ENCODE measurements around the gene CIDEC. TPM values are rescaled to one million over a fixed set of nuclear protein-coding genes. Genes with fewer than 3 reads are reported as not detected.

Gene CIDEC
- total and polyA plus RNA-seq, 2 of the 8 experiments (the other 6 are each of a cell fraction or from before 2014, with no cell fraction given), result not detected

DNA sequence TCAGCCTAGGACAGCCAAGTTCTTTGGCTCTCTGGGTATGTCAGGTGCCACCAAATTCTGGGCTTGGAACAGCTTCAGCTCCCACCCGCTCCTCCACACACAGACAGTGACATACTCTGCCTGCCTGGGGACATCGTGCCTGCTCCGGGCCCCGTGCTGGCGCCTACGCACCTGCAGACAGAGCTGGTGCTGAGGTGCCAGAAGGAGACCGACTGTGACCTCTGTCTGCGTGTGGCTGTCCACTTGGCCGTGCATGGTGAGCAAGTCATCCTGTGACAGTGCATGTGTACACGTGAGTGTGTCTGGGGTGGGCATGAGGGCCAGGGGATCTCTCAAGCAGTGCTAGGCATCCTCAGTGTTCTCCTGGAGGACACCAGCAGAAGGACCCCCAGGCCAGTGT is 37.8 kb upstream of the CIDEC start:
- no peak overlapping the region for H2BK12ac ChIP-seq (ENCODE audit: low read depth, low read length)
- 99% methylated on average over 10 of the region's 10 CpGs; no CpG with 5 or more reads in 1 of the 2 experiments for whole genome bisulfite sequencing, 2 experiments (ENCODE audit: extremely low coverage in 1 of 2, insufficient coverage in 1 of 2, insufficient read length in 1 of 2, insufficient replicate concordance in 2 of 2, low coverage in 1 of 2, low lambda C conversion rate in 2 of 2, missing lambda C conversion rate in 1 of 2)
- ChIA-PET CTCF (ENCODE audit: partially characterized antibody) (interaction anchor here (0.6 to 9.1 kb wide), 5 partner anchors 13 to 90 kb away, joined by 3 to 76 read pairs (median 3); partner anchors contain the start of genes CRELD1 and IL17RE), POLR2A (ENCODE audit: partially characterized antibody) (interaction anchor here (0.8 to 1.3 kb wide), 4 partner anchors 11 to 26 kb away, joined by 3 to 4 read pairs (median 4); no protein-coding TSS in a partner anchor)
- no peak overlapping the region for H3K56ac ChIP-seq (replicated peaks; ENCODE audit: insufficient read length, low read depth, low read length)
- no peak overlapping the region for H3K27ac ChIP-seq (ENCODE audit: low read depth, low read length)
- peak overlapping the region; percentile 77; the same call in 1 of the 2 replicates for H2AK5ac ChIP-seq (ENCODE audit: low read depth, low read length)
- peaks cover 0 to 20% (median 17%) of the 10 kb centered on the region in 4 experiments; a peak in 6 of 7 replicates for H3K4me1 ChIP-seq (replicated peaks in 1 of 4; ENCODE audit: control insufficient read depth in 3 of 4, insufficient read depth in 4 of 4, low read length in 3 of 4)
- H2BK120ac ChIP-seq (replicated peaks; ENCODE audit: low read depth, low read length), result no peak overlapping the region
- FAIRE-seq (no peak), DNase-seq (ENCODE audit: low read depth in 1 of 2, low spot score in 2 of 2) (no peak)
- H3K18ac ChIP-seq (ENCODE audit: extremely low read depth, low read length), result no peak overlapping the region
- no peaks in the 10 kb centered on the region for H3K79me1 ChIP-seq (ENCODE audit: low read depth, low read length)
- H3K4ac ChIP-seq (replicated peaks; ENCODE audit: insufficient read length, low read depth, low read length), result peak overlapping the region; percentile 58
- no peak overlapping the region for H3K4me3 ChIP-seq (ENCODE audit: extremely low read depth in 1 of 4, insufficient read depth in 2 of 4, low read depth in 3 of 4, low read length in 4 of 4)
- no peak overlapping the region for H3K23ac ChIP-seq (ENCODE audit: insufficient read length)
- H3K14ac ChIP-seq (ENCODE audit: insufficient read length), result no peak overlapping the region
- H2BK15ac ChIP-seq (ENCODE audit: low read length), result no peak overlapping the region; the same call in 1 of the 2 replicates
- peaks cover 10% of the 10 kb centered on the region; the same call in 1 of the 2 replicates for H3K23me2 ChIP-seq (ENCODE audit: low read depth, low read length)
- H3K27me3 ChIP-seq (replicated peaks in 1 of 4; ENCODE audit: control insufficient read depth in 3 of 4, extremely low read depth in 1 of 4, insufficient read depth in 3 of 4, low read length in 3 of 4), result peaks cover 0 to 18% (median 10%) of the 10 kb centered on the region in 4 experiments; a peak in 5 of 7 replicates
- no peaks in the 10 kb centered on the region for H3K36me3 ChIP-seq (ENCODE audit: control insufficient read depth in 2 of 4, insufficient read depth in 4 of 4, low read length in 3 of 4)
- H2BK5ac ChIP-seq (ENCODE audit: low read depth, low read length), result no peak overlapping the region
- no peaks in the 10 kb centered on the region for H3K9me3 ChIP-seq (ENCODE audit: insufficient read depth in 2 of 2, low read depth in 1 of 2, low read length in 1 of 2)
- no peaks in the 10 kb centered on the region for H3K79me2 ChIP-seq (ENCODE audit: control insufficient read depth in 1 of 2, insufficient read depth in 2 of 2, low read length in 2 of 2)
- H4K91ac ChIP-seq (replicated peaks; ENCODE audit: insufficient read length, low read length), result no peak overlapping the region
- no peak overlapping the region; the same call in 1 of the 2 replicates for H4K8ac ChIP-seq (ENCODE audit: extremely low read depth, insufficient read depth, low read length)
- no peaks in the 10 kb centered on the region for H4K20me1 ChIP-seq (replicated peaks in 1 of 2; ENCODE audit: control insufficient read depth in 1 of 2, insufficient read depth in 2 of 2, low read length in 2 of 2)
- no peak overlapping the region for H2AFZ ChIP-seq (ENCODE audit: low read length)
- no peak overlapping the region for H2BK20ac ChIP-seq (ENCODE audit: low read length)
- peak overlapping the region in 1 of 2 experiments; percentile 74; a peak in 1 of 4 replicates for H3K4me2 ChIP-seq (ENCODE audit: insufficient read depth in 1 of 2, low read depth in 2 of 2, low read length in 2 of 2)
- no peak overlapping the region for H4K5ac ChIP-seq (ENCODE audit: insufficient read length, low read depth, low read length)
- H3K9ac ChIP-seq (replicated peaks in 1 of 4; ENCODE audit: extremely low read depth in 1 of 4, low read depth in 3 of 4, low read length in 3 of 4), result no peak overlapping the region
- TF ChIP-seq CHD1 (IDR thresholded peaks at IDR 0.05; ENCODE audit: low read depth, low read length) (no peak), ATF2 (IDR thresholded peaks at IDR 0.05; ENCODE audit: low read length) (no peak), E2F6 (IDR thresholded peaks at IDR 0.05) (no peak), TAF7 (optimal IDR thresholded peaks at IDR 0.05; ENCODE audit: borderline replicate concordance, low read depth, low read length) (no peak), RBBP5 (IDR thresholded peaks at IDR 0.05; ENCODE audit: borderline replicate concordance, low read depth, low read length) (no peak), SRF (IDR thresholded peaks at IDR 0.05; ENCODE audit: low read depth, low read length) (no peak), JUN (IDR thresholded peaks at IDR 0.05; ENCODE audit: low read depth, low read length) (no peak), MAFK (IDR thresholded peaks at IDR 0.05; ENCODE audit: low read depth, low read length) (no peak), KDM1A (IDR thresholded peaks at IDR 0.05; ENCODE audit: borderline replicate concordance, low read length) (no peak)
- TF ChIP-seq, protein P1, sequence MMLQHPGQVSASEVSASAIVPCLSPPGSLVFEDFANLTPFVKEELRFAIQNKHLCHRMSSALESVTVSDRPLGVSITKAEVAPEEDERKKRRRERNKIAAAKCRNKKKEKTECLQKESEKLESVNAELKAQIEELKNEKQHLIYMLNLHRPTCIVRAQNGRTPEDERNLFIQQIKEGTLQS (IDR thresholded peaks at IDR 0.05; ENCODE audit: insufficient read depth, low read depth, low read length), result no peak

Measured in H1 (cell line).